Measurements from ENCODE around the gene ASB1.

Gene ASB1

DNA sequence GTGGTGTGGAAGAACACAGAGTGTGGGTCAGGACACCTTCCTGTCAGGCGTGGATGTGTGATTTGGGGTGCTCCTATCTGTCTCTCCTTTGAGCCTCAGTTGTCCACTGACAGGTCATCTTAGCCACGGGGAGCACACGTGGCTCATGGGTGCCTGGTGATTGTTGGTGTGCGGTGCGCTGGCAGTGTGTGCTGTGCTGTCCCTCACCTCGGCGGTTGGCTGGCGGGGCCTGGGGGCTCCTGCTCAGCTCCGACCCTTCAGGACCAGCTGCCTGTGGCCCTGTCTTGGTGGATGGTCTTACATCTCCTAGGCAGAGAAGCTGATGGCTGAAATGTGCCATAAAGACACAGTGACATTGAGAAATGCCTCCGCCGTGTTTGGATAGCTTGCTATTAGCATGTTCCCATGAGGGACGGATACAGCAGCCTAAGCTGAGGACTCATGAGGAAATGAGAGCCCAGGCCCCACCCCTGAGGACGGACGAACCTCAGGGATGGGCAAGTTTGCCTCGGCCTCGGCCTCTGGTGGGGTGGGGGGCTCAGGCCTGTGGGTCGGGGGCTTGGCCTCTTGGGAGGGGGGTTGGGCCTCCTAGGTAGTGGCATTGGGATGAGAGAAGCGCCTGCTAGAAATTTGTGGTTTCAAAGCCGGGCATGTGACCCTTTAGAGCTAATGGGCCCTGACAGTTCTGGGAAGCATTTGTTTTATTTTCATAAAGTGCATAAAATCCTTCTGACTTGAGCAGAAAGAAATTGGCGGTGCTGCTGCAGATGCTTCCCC is 20.3 kb upstream of the ASB1 start:
- TF ChIP-seq, protein P1, sequence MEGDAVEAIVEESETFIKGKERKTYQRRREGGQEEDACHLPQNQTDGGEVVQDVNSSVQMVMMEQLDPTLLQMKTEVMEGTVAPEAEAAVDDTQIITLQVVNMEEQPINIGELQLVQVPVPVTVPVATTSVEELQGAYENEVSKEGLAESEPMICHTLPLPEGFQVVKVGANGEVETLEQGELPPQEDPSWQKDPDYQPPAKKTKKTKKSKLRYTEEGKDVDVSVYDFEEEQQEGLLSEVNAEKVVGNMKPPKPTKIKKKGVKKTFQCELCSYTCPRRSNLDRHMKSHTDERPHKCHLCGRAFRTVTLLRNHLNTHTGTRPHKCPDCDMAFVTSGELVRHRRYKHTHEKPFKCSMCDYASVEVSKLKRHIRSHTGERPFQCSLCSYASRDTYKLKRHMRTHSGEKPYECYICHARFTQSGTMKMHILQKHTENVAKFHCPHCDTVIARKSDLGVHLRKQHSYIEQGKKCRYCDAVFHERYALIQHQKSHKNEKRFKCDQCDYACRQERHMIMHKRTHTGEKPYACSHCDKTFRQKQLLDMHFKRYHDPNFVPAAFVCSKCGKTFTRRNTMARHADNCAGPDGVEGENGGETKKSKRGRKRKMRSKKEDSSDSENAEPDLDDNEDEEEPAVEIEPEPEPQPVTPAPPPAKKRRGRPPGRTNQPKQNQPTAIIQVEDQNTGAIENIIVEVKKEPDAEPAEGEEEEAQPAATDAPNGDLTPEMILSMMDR (conservative IDR thresholded peaks at IDR 0.05) = no peak
- no peak for TF ChIP-seq ZFX (IDR thresholded peaks at IDR 0.05)
- H3K27ac ChIP-seq = no peak overlapping the region

DNA sequence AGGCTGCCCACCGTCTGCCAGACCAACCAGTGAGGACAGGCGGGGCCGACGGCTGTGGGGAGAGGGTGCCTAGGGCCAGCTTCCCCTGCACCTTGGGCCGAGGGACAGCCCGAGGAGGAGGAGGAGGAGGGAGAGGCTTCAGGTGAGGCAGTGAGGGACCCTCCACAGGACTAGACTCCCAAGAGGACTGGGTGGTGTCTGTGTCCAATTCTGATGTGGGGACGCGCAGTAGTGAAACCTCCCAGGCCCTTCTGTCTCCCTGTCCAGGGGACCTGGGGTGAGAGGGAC is 19.8 kb upstream of the ASB1 start:
- TF ChIP-seq ZFX (IDR thresholded peaks at IDR 0.05) = no peak
- TF ChIP-seq, protein P1 (conservative IDR thresholded peaks at IDR 0.05) = no peak
- H3K27ac ChIP-seq = no peak overlapping the region

DNA sequence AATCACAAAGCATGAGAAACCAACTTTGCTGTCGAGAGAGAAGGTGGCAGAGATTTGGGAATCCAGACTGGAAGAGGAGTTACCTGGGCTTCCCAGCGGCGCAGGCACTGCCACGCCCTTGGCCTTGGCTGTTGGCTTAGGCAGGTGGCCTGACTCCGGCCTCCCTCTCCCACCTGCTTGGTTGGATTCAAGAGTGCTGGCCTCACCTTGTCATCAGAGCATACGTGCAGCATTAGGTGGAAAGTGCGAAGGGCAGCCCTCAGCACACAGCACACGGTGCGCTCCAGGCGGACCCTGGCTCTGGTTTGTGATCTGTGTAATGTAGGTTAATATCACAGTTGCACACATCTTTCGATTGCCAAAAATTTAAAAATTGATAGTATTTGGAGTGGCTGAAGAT is 19.2 kb upstream of the ASB1 start:
- no peak overlapping the region for H3K27ac ChIP-seq
- TF ChIP-seq, protein P1 (conservative IDR thresholded peaks at IDR 0.05) = no peak

DNA sequence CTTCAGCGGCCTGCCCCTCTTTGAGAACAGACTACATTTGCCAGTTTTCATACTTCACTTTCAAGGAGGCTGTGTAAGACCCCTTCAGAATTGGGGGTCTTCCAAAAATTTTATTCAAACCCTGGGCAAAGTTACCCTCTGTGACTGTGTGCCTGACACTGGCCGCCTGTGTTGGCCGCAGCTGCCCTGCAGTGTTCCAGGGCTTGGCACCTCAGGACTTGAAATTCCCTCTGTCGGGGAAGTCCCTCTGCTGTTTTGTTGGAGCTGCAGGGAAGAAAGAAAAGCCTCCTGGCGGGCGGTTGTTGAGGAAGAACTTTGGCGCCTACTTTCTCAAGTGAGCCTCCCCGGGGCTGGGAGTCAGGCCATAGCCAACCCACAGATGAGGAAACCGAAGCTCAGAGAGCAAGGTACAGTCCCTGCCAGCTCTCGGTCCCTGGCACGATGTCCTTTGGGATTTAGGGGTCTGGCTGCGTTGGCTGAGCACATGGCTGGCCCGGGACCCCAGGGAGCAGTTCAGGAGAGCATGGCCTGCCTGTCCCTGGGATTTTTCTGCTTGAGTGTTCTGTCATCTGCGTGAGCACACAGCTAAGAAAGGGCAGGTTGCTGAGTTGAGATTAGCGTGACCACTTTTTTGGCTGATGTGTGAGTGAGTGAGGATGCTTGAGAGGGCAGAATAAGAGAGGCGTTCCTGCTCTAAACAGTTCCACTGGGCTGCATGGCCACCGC is 17.9 kb upstream of the ASB1 start:
- no peak overlapping the region for H3K27ac ChIP-seq
- no peak for TF ChIP-seq ZFX (IDR thresholded peaks at IDR 0.05)
- TF ChIP-seq, protein P1 (conservative IDR thresholded peaks at IDR 0.05) = no peak

DNA sequence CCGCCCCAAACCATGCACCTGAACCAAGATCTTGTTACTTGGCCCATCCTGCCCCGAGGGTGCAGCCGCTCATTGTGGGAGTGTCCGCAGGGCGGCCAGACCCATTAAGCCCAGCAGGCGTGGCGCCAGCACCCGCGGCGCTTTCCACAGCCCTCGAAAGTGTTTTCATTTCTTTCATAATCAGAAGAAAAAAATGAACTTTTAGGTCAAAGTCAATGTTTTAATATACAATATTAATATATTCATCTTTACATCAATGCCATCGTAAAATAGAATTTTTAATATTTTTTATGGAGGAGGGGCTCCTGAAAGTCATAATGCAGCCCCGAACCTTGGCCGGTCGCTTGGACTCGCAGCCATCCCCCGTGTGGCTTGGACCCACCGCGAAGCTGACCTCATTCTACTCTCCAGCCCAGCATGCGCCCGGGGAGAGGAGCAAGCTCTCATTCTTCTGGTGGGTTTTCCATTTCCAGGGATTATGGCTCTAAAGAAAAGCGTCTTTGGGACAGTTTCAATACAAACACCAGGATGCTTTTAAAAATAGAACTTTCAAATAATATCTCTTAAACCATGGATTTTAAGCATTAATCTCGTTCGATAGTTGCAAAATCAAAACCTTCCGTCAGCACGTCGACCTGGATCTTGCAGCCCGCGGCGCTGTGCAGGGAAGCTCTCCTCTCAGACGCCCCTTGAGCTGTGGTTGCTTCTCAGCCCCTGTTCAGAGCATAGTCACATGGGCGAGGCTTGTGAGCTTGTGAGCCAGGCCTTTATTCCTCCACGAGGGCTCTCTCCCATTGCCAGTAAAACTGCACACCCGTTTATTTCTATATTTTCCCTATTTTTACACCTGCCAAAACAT is 17.2 kb upstream of the ASB1 start:
- no peak for TF ChIP-seq ZFX (IDR thresholded peaks at IDR 0.05)
- TF ChIP-seq, protein P1 (conservative IDR thresholded peaks at IDR 0.05) = no peak
- no peak overlapping the region for H3K27ac ChIP-seq

DNA sequence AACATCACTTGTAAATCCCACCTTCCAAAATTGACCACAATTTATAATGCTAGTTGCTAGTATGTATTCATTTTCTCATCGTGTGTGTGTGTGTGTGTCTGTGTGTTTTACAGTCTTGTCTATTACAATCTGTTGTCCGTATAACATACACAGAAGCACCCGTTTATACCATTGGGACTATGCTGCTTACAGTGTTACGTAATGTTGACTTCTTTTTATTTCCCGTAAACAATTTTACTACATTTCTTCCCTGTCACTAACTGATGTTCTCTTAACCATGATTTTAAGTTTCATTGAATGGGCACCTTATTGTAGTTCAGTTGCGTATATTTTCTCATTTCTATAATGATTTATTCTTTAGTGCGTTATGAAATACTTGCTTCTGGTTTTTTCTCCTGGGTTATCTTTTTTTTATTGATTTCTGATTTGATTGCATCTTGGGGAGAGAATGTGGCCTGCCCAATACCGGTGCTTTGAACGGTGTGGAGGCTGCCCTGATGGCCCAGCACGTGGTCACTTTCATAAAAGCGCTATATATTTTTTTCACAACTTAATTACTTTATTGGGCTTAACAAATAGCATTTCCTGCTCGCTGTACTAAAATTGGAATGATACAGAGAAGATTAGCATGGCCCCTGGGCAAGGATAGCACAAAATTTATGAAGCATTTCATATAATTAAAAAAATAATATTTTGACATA is 14.5 kb upstream of the ASB1 start:
- no peak for TF ChIP-seq ZFX (IDR thresholded peaks at IDR 0.05)
- TF ChIP-seq, protein P1 (conservative IDR thresholded peaks at IDR 0.05) = no peak
- H3K27ac ChIP-seq = no peak overlapping the region

Measured in C4-2B (cell line).